ENCODE measurements around the gene BCKDK. TPM values are rescaled to one million over a fixed set of nuclear protein-coding genes. Genes with fewer than 3 reads are reported as not detected.

Gene BCKDK
- polyA plus RNA-seq, 4 donors = 23.8 to 30.5 (median 27.6) TPM

DNA sequence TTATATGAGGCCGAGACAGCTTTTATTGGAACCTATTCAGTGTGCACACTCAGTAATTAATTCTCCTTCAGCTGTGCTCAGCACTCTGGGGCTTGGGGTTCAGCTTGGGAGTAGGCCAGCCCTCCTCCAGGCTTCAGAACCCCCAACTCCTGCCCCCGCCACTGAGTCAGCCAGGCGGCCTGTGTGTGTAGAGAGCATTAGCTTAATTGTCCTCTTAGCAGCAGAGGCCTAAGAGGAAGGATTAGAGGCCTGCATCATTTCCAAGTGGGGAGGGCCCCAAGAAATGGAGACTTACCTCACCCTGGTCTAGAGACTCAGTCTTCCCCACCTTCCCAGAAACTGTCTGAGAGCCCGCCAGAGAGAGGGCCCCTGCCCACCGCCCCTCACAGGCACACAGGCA is 20.2 kb upstream of the BCKDK start:
- Histone ChIP-seq H3K9me3 (ENCODE audit: control insufficient read depth in 2 of 2, insufficient read depth in 1 of 2, low read depth in 1 of 2, low read length in 1 of 2) (no peaks in the 10 kb centered on the region), H3K4me1 (ENCODE audit: control insufficient read depth in 3 of 3, insufficient read depth in 2 of 3, low read depth in 1 of 3, low read length in 2 of 3) (no peaks in the 10 kb centered on the region), H3K27me3 (ENCODE audit: control insufficient read depth in 3 of 3, insufficient read depth in 3 of 3, low read length in 3 of 3) (no peaks in the 10 kb centered on the region), H3K36me3 (ENCODE audit: control insufficient read depth in 3 of 3, insufficient read depth in 2 of 3, low read depth in 1 of 3, low read length in 3 of 3) (peaks cover 2 to 78% (median 7%) of the 10 kb centered on the region in 3 donors), H3K4me3 (ENCODE audit: low read depth in 1 of 3, low read length in 3 of 3) (no peak overlapping the region), H3K27ac (ENCODE audit: low read depth in 1 of 3, low read length in 2 of 3) (no peak overlapping the region)
- 83 to 88% (median 84%) methylated on average over 5 of the region's 5 CpGs for WGBS, 3 donors
- DNase-seq (no peak), FAIRE-seq (no peak)

DNA sequence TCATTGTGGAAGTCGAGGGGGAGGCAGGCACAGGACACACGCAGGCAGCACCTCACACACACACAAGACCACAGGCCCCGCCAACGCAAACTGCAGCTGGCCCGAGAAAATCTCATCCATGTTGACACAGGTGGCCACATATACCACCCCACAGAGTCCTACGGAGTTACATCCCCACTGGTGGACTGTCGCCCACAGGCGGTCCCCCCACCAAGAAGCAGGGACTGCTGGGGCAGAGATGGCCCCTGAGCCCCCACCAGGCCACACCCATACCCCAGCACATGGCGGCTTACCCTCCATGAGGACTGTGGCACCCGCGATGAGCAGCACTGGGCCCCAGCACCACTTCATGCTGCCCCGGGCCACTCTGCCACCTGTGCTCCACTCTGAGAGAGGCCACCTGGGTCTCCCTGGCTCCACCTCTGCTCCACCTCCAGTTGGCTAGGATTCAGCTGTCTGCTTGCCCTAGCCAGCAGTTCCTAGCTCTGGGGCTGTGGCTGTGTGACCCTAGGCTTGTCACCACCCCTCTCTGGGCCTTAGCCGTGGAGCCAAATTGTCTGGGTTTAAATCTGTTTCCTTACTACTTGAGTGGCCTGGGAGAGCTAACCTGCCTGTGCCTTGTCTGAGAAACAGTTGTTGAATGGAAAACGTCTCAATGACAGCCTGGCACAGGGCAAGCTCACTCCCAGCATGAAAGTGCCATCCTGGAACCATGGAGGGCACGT is 19.6 kb upstream of the BCKDK start, which contains the start of gene PRSS53:
TSS of gene PRSS53 (minus strand) at position 485 of the 725 bp plus-strand sequence. CDS start at position 351, 134 bp downstream.
- DNase-seq (no peak), FAIRE-seq (no peak)
- 82 to 86% (median 85%) methylated on average over 15 of the region's 15 CpGs for WGBS, 3 donors
- H3K9me3 ChIP-seq (ENCODE audit: control insufficient read depth in 2 of 2, insufficient read depth in 1 of 2, low read depth in 1 of 2, low read length in 1 of 2) = no peaks in the 10 kb centered on the region
- peaks cover 0 to 5% (median under 1%) of the 10 kb centered on the region in 3 donors for H3K4me1 ChIP-seq (ENCODE audit: control insufficient read depth in 3 of 3, insufficient read depth in 2 of 3, low read depth in 1 of 3, low read length in 2 of 3)
- no peak within 1 kb of the TSS for H3K4me3 ChIP-seq (ENCODE audit: low read depth in 1 of 3, low read length in 3 of 3)
- H3K27ac ChIP-seq (ENCODE audit: low read depth in 1 of 3, low read length in 2 of 3) = no peak within 1 kb of the TSS
- peaks cover 2 to 71% (median 5%) of the 10 kb centered on the region in 3 donors for H3K36me3 ChIP-seq (ENCODE audit: control insufficient read depth in 3 of 3, insufficient read depth in 2 of 3, low read depth in 1 of 3, low read length in 3 of 3)
- no peaks in the 10 kb centered on the region for H3K27me3 ChIP-seq (ENCODE audit: control insufficient read depth in 3 of 3, insufficient read depth in 3 of 3, low read length in 3 of 3)

DNA sequence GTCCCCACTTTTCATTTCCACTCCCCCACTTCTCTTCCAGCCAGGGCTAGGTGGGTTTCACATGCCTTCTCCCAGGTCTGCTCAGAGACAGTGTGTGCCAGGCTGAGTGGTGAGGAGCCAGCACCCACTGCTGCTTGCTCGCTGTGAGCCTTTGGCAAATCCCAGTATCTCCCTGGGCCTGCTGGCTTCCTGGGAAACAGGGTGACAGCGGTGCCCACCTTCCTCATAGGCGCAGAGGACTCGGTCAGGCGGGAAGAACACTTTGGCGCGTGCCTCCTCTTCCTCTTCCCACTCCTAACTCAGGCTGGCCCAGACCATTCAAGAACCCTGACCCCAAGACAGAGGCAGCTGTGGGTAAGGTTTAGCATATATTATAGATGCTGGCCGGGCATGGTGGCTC is 19.0 kb upstream of the BCKDK start:
- WGBS, 3 donors = 88 to 96% (median 93%) methylated on average over 8 of the region's 8 CpGs
- no peak for FAIRE-seq
- Histone ChIP-seq H3K27ac (ENCODE audit: low read depth in 1 of 3, low read length in 2 of 3) (no peak overlapping the region), H3K9me3 (ENCODE audit: control insufficient read depth in 2 of 2, insufficient read depth in 1 of 2, low read depth in 1 of 2, low read length in 1 of 2) (no peaks in the 10 kb centered on the region), H3K4me3 (ENCODE audit: low read depth in 1 of 3, low read length in 3 of 3) (no peak overlapping the region), H3K27me3 (ENCODE audit: control insufficient read depth in 3 of 3, insufficient read depth in 3 of 3, low read length in 3 of 3) (no peaks in the 10 kb centered on the region), H3K36me3 (ENCODE audit: control insufficient read depth in 3 of 3, insufficient read depth in 2 of 3, low read depth in 1 of 3, low read length in 3 of 3) (peaks cover 2 to 66% (median 5%) of the 10 kb centered on the region in 3 donors), H3K4me1 (ENCODE audit: control insufficient read depth in 3 of 3, insufficient read depth in 2 of 3, low read depth in 1 of 3, low read length in 2 of 3) (peaks cover 0 to 6% (median 5%) of the 10 kb centered on the region in 3 donors)
- DNase-seq = no peak

DNA sequence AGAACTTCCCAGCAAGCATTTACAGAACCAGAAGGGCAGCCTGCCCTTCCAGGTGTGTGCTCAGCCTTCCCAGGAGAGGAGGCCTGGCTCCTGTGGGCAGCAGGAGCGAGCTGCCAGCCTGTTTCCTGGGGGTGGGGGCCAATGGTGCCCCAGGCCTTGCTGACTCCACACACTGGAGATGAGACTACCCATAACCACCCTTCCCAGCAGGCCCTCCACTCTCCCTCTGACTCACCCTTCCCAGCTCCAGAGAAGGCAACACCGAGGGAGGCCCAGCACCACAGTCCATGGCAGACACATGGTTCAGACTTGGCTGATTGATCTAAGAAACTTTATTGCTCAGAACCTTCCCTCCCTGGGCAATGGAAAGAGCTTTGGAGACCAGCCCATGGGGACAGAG is 17.6 kb upstream of the BCKDK start:
- peaks cover 2 to 56% (median 2%) of the 10 kb centered on the region in 3 donors for H3K36me3 ChIP-seq (ENCODE audit: control insufficient read depth in 3 of 3, insufficient read depth in 2 of 3, low read depth in 1 of 3, low read length in 3 of 3)
- FAIRE-seq = no peak
- 87 to 100% (median 92%) methylated on average over 2 of the region's 2 CpGs for WGBS, 3 donors

DNA sequence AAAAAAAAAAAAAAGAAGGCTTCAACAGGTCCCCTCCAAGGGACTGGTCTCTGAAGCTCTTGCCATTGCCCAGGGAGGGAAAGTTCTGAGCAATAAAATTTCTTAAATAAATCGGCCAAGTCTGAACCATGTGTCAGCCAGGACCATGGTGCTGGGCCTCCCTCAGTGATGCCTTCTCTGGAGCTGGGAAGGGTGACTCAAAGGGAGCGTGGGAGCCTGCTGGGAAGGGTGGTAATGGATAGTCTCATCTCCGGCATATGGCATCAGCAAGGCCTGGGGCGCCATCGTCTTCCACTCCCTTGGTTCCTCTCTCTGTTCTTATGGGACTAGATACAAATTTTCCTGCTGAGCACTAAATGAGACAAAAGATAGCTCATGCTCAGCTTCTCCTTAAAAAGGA is 15.9 kb upstream of the BCKDK start:
- no peak for FAIRE-seq

More for the DNA sequence above, 17.6 kb upstream of the BCKDK start:
- H3K4me1 ChIP-seq (ENCODE audit: control insufficient read depth in 3 of 3, insufficient read depth in 2 of 3, low read depth in 1 of 3, low read length in 2 of 3) = peaks cover 0 to 6% (median 5%) of the 10 kb centered on the region in 3 donors
- H3K27me3 ChIP-seq (ENCODE audit: control insufficient read depth in 3 of 3, insufficient read depth in 3 of 3, low read length in 3 of 3) = no peaks in the 10 kb centered on the region
- no peaks in the 10 kb centered on the region for H3K9me3 ChIP-seq (ENCODE audit: control insufficient read depth in 2 of 2, insufficient read depth in 1 of 2, low read depth in 1 of 2, low read length in 1 of 2)
- H3K4me3 ChIP-seq (ENCODE audit: low read depth in 1 of 3, low read length in 3 of 3) = no peak overlapping the region
- no peak for DNase-seq
- H3K27ac ChIP-seq (ENCODE audit: low read depth in 1 of 3, low read length in 2 of 3) = no peak overlapping the region

DNA sequence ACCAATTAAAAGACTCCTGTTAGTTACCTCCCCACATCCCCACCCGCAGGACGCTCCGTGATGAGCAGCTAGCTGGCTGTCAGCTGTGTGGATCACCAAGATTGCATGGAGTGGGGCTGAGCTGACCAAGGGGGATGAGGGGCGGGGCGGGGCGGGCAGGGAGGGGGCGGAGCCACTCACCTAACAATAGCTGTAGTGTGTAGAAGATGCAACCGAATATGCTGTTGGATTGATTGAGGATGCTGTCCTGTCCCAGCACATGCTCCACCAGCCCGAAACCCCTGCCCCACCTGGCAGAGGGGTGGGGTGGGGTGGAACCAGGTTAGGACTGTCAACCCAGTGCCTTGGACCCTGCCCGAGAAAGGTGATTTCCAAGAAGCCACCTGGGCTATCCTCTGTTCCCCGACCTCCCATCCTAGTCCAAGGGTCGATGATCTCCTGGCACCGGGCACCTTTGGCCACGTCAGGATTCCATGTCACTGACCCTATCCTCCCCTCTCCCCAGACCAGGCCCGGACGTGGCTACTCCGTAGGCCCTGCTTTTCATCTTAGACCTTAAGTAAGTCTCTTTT is 15.0 kb upstream of the BCKDK start:
- H3K27ac ChIP-seq (ENCODE audit: low read depth in 1 of 3, low read length in 2 of 3) = no peak overlapping the region
- 14 to 37% (median 37%) methylated on average over 16 to 17 of the region's 17 CpGs for WGBS, 3 donors
- DNase-seq = peak; percentile 40 to 64

More for the DNA sequence above, 15.9 kb upstream of the BCKDK start:
- H3K9me3 ChIP-seq (ENCODE audit: control insufficient read depth in 2 of 2, insufficient read depth in 1 of 2, low read depth in 1 of 2, low read length in 1 of 2) = no peaks in the 10 kb centered on the region
- H3K27ac ChIP-seq (ENCODE audit: low read depth in 1 of 3, low read length in 2 of 3) = no peak overlapping the region
- no peak for DNase-seq
- 93 to 98% (median 96%) methylated on average over 5 of the region's 5 CpGs for WGBS, 3 donors
- no peaks in the 10 kb centered on the region for H3K27me3 ChIP-seq (ENCODE audit: control insufficient read depth in 3 of 3, insufficient read depth in 3 of 3, low read length in 3 of 3)
- H3K4me1 ChIP-seq (ENCODE audit: control insufficient read depth in 3 of 3, insufficient read depth in 2 of 3, low read depth in 1 of 3, low read length in 2 of 3) = peaks cover 0 to 6% (median 5%) of the 10 kb centered on the region in 3 donors
- H3K4me3 ChIP-seq (ENCODE audit: low read depth in 1 of 3, low read length in 3 of 3) = no peak overlapping the region
- H3K36me3 ChIP-seq (ENCODE audit: control insufficient read depth in 3 of 3, insufficient read depth in 2 of 3, low read depth in 1 of 3, low read length in 3 of 3) = peaks cover 0 to 40% (median 2%) of the 10 kb centered on the region in 3 donors

DNA sequence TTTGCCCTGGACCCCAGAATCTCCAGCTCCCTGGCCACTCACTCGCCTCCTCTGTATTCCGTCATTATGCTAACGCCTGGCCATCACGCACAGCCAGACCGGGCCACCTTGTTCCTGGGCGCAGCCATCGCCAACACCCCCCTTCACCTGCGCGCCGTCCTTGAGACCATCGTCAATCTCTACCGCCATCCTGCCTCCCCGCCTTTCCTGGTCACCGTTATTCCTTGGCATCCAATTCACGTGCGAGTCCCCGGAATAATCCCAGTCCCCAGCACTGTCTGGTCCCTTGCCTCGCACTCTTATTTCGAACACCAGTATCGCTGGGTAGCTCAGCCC is 14.1 kb upstream of the BCKDK start:
- FAIRE-seq = no peak
- Histone ChIP-seq H3K27me3 (ENCODE audit: control insufficient read depth in 3 of 3, insufficient read depth in 3 of 3, low read length in 3 of 3) (no peaks in the 10 kb centered on the region), H3K4me3 (ENCODE audit: low read depth in 1 of 3, low read length in 3 of 3) (peak overlapping the region; percentile 48 to 82 (median 76)), H3K27ac (ENCODE audit: low read depth in 1 of 3, low read length in 2 of 3) (peak overlapping the region; percentile 75 to 93 (median 88)), H3K4me1 (ENCODE audit: control insufficient read depth in 3 of 3, insufficient read depth in 2 of 3, low read depth in 1 of 3, low read length in 2 of 3) (peaks cover 0 to 6% (median 5%) of the 10 kb centered on the region in 3 donors), H3K9me3 (ENCODE audit: control insufficient read depth in 2 of 2, insufficient read depth in 1 of 2, low read depth in 1 of 2, low read length in 1 of 2) (no peaks in the 10 kb centered on the region), H3K36me3 (ENCODE audit: control insufficient read depth in 3 of 3, insufficient read depth in 2 of 3, low read depth in 1 of 3, low read length in 3 of 3) (peaks cover 0 to 24% (median 2%) of the 10 kb centered on the region in 3 donors)
- WGBS, 3 donors = 0 to 1% (median 1%) methylated on average over 20 of the region's 20 CpGs
- no peak for DNase-seq

More for the DNA sequence above, 15.0 kb upstream of the BCKDK start:
- no peak for FAIRE-seq
- Histone ChIP-seq H3K27me3 (ENCODE audit: control insufficient read depth in 3 of 3, insufficient read depth in 3 of 3, low read length in 3 of 3) (no peaks in the 10 kb centered on the region), H3K9me3 (ENCODE audit: control insufficient read depth in 2 of 2, insufficient read depth in 1 of 2, low read depth in 1 of 2, low read length in 1 of 2) (no peaks in the 10 kb centered on the region), H3K36me3 (ENCODE audit: control insufficient read depth in 3 of 3, insufficient read depth in 2 of 3, low read depth in 1 of 3, low read length in 3 of 3) (peaks cover 0 to 31% (median 2%) of the 10 kb centered on the region in 3 donors), H3K4me1 (ENCODE audit: control insufficient read depth in 3 of 3, insufficient read depth in 2 of 3, low read depth in 1 of 3, low read length in 2 of 3) (peaks cover 0 to 6% (median 5%) of the 10 kb centered on the region in 3 donors), H3K4me3 (ENCODE audit: low read depth in 1 of 3, low read length in 3 of 3) (peak overlapping the region in 2 of 3 donors; percentile 2 to 82)

DNA sequence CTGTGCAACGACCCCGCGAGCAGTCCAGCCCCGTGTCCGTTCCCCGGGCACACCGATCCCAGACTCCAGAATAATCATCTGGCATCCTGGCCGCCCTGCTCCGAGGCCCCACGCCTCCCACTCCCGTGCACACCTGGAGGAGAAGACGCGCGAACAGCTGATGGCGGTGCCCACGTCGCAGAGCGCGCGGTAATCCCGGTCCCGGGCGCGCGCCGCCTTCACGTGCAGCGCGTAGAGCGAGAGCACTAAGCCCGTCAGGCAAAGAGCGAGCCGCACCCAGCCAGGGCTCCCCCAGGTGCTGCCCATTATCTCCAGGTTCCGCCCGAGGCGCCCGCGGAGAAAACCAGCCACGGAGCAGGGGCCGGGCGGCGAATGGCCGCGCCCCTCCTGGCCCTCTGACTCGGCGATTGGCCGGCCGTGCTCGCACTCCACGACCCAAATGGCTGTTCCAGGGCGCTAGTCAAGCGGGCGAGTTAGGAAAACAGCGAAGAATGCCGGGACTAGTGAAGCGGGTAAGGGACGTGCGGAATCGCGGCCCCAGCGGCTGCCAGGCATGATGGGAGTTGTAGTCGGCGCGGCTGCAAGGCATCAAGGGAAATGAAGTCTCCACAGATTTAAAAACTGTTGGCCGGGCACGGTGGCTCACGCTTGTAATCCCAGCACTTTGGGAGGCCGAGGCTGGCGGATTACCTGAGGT is 13.6 kb upstream of the BCKDK start, which contains the start of gene VKORC1:
TSS of gene VKORC1 (minus strand) at position 374 of the 697 bp plus-strand sequence. CDS start at position 306, 68 bp downstream.
- Histone ChIP-seq H3K27me3 (ENCODE audit: control insufficient read depth in 3 of 3, insufficient read depth in 3 of 3, low read length in 3 of 3) (no peaks in the 10 kb centered on the region), H3K4me1 (ENCODE audit: control insufficient read depth in 3 of 3, insufficient read depth in 2 of 3, low read depth in 1 of 3, low read length in 2 of 3) (peaks cover 0 to 6% (median 5%) of the 10 kb centered on the region in 3 donors), H3K36me3 (ENCODE audit: control insufficient read depth in 3 of 3, insufficient read depth in 2 of 3, low read depth in 1 of 3, low read length in 3 of 3) (peaks cover 0 to 21% (median 2%) of the 10 kb centered on the region in 3 donors), H3K4me3 (ENCODE audit: low read depth in 1 of 3, low read length in 3 of 3) (peak within 1 kb of the TSS; percentile 48 to 82 (median 76)), H3K9me3 (ENCODE audit: control insufficient read depth in 2 of 2, insufficient read depth in 1 of 2, low read depth in 1 of 2, low read length in 1 of 2) (no peaks in the 10 kb centered on the region), H3K27ac (ENCODE audit: low read depth in 1 of 3, low read length in 2 of 3) (peak within 1 kb of the TSS; percentile 75 to 93 (median 88))
- DNase-seq = peak; percentile 96 to 99
- 0% methylated on average over 66 to 69 of the region's 69 CpGs for WGBS, 3 donors
- no peak for FAIRE-seq
